GM18507 (cell line): ENCODE measurements around the gene OSBPL10.
"Not testable (repeated sequence)": the region's sequence is repeated elsewhere in the genome, so short reads cannot be mapped to it uniquely, and the experiment has no call there.

ENCODE experiments used
- DNase-seq: peaks from one replicate; pipeline ENCODE4 v3.0.0; 2011; ENCODE audit warnings: low read depth; ENCODE audit not compliant: insufficient read length; ENCODE audit errors: extremely low spot score
- FAIRE-seq: peaks from 2 replicates; lab custom pipeline; 2011; peaks lifted over from hg19 to GRCh38; lab: Jason Lieb, UNC

OSBPL10 gene

GRCh38 chr3:31800436-31800835 is 180.6 kb downstream of the OSBPL10 start:
- no peak for FAIRE-seq
- no peak for DNase-seq

DNA sequence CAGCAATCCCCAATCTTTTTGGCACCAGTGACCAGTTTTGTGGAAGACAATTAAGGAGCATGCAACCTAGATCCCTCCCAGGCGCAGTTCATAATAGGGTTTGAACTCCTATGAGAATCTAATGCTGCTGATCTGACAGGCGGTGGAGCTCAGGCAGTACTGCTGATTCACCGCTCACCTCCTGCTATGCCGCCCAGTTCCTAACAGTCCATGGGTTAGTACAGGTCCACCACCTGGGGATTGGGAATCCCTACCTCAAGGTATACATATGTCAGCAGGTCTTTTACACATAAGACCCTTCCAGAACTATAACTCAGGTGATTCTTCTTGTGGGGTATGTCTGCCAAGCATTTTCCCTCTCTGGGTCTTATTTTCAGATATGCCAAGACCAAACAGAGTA is 182.2 kb downstream of the OSBPL10 start:
- no peak for DNase-seq
- no peak for FAIRE-seq

GRCh38 chr3:31793821-31794220 is 187.2 kb downstream of the OSBPL10 start:
- FAIRE-seq (no peak), DNase-seq (no peak)

GRCh38 chr3:31791090-31791430 is 190.0 kb downstream of the OSBPL10 start:
- DNase-seq (no peak), FAIRE-seq (no peak)

DNA sequence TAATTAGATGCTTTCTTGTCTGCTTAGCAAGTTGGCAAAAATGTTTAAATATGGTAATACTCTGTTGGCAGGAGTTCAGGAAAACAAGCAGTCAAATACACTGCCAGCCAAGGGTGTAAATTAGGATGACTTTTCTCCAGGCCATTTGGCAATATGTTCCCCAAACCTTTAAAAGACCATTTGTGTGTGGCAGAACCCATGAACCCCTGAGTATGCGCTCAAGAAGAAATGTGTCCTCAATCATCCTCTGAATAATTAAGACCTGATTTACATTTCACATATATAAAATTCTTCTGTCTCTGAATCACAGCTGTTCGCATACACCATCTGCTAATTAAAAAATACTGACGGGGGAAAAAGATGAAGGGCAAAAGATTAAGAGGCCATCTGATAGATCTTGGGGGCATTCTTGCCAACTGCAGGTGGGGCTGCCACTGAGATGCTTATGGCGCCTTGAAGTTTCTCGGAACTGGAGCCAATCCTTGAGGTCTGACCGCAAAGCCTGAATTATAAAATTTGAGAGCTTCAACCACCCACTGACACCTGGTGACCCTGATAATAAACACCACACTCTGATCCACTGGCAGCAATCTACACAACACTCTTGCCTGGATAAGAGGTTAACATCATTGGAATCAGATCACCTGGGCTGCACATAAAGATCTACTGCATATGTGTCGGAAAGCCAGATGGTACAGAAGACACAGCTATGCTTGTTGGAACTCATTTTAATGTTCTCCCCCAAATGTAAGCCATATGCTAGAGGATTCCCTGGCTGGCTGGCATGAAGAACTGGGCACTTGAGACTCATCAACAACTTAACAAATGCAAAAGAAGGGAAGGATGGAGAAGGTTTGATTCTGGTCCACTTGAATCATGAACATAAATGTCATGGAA is 190.6 kb downstream of the OSBPL10 start:
- DNase-seq = no peak
- FAIRE-seq = no peak

- FAIRE-seq (no peak), DNase-seq (no peak)
Measured at GRCh38 chr3:31789429-31789828, 191.6 kb downstream of the OSBPL10 start.

DNA sequence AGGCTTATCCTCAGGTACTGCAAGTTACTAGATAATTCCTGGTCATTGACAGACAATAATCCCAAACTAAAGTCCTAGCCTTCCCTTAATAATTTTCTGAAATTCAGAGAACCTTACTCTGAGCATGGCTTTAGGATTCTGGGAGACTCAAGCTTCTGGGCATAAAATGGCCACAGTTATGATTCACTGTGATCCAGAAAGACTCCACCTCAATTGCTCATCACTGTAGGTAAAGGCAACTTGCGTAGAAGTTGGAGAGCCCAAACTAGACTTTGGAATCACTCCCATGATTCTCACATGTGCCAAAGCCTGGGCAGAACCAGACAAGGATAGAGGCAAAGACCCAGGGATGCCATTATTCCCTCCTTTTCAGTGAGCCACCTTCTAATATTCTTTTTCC is 195.3 kb downstream of the OSBPL10 start:
- no peak for FAIRE-seq
- DNase-seq = no peak

GRCh38 chr3:31785286-31785685 is 195.8 kb downstream of the OSBPL10 start:
- DNase-seq (no peak), FAIRE-seq (no peak)

DNA sequence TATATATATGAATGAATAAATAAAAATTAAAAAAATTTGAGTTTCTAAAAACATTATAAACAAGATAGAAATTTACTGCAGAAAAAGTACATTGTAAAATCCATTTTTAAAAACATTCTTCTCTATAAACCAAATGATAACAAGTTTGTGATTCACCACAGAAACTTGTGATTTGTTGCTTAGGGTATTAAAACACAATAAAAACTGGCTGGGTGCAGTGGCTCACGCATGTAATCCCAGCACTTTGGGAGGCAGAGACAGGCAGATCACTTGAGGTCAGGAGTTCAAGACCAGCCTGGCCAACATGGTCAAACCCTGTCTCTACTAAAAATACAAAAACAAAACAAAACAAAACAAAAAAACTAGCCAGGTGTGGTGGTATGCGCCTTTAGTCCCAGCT is 197.2 kb downstream of the OSBPL10 start:
- not testable (repeated sequence) for FAIRE-seq, DNase-seq

- DNase-seq, FAIRE-seq: not testable (repeated sequence)
Measured at GRCh38 chr3:31782306-31782705, 198.8 kb downstream of the OSBPL10 start.

DNA sequence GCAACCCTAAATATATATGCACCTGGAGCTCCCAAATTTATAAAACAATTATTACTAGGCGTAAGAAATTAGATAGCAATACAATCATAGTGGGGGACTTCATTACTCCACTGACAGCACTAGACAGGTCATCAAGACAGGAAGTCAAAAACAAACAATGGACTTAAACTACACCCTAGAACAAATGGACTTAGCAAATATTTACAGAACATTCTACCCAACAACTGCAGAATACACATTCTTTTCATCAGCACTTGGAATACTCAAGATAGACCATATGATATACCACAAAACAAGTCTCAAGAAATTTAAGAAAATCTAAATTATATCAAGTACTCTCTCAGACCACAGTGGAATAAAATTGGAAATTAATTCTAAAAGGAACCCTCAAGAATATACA is 201.5 kb downstream of the OSBPL10 start:
- DNase-seq (no peak), FAIRE-seq (no peak)

- DNase-seq (no peak), FAIRE-seq (no peak)
Measured at GRCh38 chr3:31777887-31778286, 203.2 kb downstream of the OSBPL10 start.

GRCh38 chr3:31777092-31777491 is 204.0 kb downstream of the OSBPL10 start:
- no peak for DNase-seq
- no peak for FAIRE-seq

DNA sequence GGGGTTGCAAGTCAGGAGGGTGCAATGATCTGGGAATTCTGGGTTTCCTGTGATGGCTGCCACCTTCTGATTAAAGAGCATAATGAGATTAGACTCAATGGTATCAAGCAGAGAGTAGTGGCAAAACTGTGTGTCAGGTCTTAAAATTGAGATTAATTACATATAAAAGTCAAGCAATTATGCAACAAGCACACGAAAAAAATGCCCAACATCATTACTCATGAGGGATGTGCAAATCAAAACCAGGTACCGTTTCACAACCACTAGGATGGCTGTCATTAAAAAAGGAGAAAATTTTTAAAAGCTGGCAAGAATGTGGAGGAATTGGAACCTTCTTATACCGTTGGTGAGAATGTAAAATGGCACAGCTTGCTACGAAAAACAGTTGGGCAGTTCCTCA is 205.0 kb downstream of the OSBPL10 start:
- DNase-seq = no peak
- FAIRE-seq = no peak

DNA sequence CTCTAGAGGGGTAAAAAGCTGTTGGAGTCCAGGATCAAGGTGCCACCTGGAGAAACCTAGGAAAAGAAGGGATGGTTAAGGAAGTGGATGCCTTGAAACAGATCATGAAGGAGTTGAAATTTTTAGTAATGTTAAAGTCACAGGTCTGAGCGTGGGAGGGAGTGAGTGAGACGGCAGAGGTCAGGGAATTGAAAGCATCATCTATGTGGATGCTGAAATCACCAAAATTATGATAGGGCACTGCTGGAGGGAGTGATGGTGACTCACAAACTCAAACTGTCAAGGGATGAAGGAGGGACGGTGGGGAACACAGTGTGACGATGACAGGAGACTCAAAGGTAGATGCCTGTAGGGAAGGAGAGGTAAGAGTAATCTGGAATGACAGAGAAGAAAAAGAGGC is 205.7 kb downstream of the OSBPL10 start:
- DNase-seq = no peak
- no peak for FAIRE-seq

GRCh38 chr3:31772758-31773473 is 208.1 kb downstream of the OSBPL10 start:
- FAIRE-seq (no peak), DNase-seq (no peak)

DNA sequence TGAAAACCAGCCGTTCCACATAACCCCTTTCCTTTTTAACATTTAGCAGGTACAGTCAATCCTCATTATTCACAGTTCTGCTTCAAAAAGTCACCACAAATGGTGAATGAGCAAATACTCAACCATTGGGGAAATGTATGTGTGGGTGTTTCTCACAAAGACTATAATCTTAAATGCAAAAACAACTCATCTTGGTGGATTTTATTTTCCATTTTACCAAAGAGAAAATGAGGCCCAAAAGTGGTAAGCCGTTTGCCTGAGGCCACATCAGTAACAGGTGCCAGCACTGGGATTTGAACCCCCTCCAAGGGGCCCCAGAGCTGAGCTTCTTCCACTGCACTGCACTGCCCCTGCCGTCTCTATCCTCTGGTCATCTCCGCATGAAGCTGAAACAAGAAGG is 208.8 kb downstream of the OSBPL10 start:
- DNase-seq (no peak), FAIRE-seq (no peak)

GRCh38 chr3:31770822-31771326 is 210.2 kb downstream of the OSBPL10 start:
- FAIRE-seq (no peak), DNase-seq (no peak)

GRCh38 chr3:31768479-31769125 is 212.5 kb downstream of the OSBPL10 start:
- peak; percentile 5 for FAIRE-seq
- no peak for DNase-seq

DNA sequence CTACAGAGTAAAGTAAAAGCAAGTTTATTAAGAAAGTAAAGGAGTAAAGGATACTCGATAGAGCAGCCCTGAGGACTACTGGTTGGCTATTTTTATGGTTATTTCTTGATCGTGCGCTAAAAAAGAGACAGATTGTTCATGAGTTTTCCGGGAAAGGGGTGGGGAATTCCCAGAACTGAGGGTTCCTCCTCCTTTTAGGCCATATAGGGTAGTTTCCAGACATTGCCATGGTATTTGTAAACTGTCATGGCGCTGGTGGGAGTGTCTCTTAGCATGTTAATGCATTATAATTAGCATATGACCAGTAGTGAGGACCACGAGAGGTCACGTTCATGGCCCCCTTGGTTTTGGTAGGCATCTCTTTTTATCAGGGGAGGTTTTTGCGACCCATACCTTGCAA is 213.1 kb downstream of the OSBPL10 start:
- FAIRE-seq (no peak), DNase-seq (no peak)
